ENCODE results near the gene MTG2.
A peak's percentile ranks its signal among the peaks of the same experiment; 100 is the strongest.

Gene MTG2

GRCh38 chr20:62235777-62236157, 52.9 kb downstream of the MTG2 start:
- no peak for DNase-seq

GRCh38 chr20:62236200-62236599, 53.4 kb downstream of the MTG2 start:
- DNase-seq: no peak

- DNase-seq: no peak
These were observed 54.1 kb downstream of the MTG2 start for GRCh38 chr20:62236766-62237513.

- no peak for DNase-seq
These were observed 54.6 kb downstream of the MTG2 start for GRCh38 chr20:62237514-62237800.

GRCh38 chr20:62237801-62238568, 55.2 kb downstream of the MTG2 start, which contains the start of gene OSBPL2:
OSBPL2 (plus strand) TSS chr20:62238521; CDS start chr20:62256185, 17,664 bp downstream.
- DNase-seq: peak; percentile 98 to 99

GRCh38 chr20:62238569-62239277, 55.9 kb downstream of the MTG2 start:
- DNase-seq: peak; percentile 22 to 46

- DNase-seq: no peak
These were observed 56.6 kb downstream of the MTG2 start for GRCh38 chr20:62239278-62239879.

GRCh38 chr20:62240020-62240685, 57.3 kb downstream of the MTG2 start:
- no peak for DNase-seq

- DNase-seq: no peak
These were observed 58.7 kb downstream of the MTG2 start for GRCh38 chr20:62241506-62241905.

GRCh38 chr20:62242176-62242575, 59.3 kb downstream of the MTG2 start:
- DNase-seq: no peak

GRCh38 chr20:62243106-62243505, 60.3 kb downstream of the MTG2 start:
- no peak for DNase-seq

- no peak for DNase-seq
These were observed 61.2 kb downstream of the MTG2 start for GRCh38 chr20:62243906-62244515.

GRCh38 chr20:62244644-62245108, 61.8 kb downstream of the MTG2 start:
- DNase-seq: peak in 1 of 2 experiments; percentile 61

GRCh38 chr20:62245911-62246280, 63.1 kb downstream of the MTG2 start:
- no peak for DNase-seq

GRCh38 chr20:62246431-62246830, 63.6 kb downstream of the MTG2 start:
- no peak for DNase-seq

GRCh38 chr20:62246872-62247652, 64.2 kb downstream of the MTG2 start:
- no peak for DNase-seq

- DNase-seq: no peak
These were observed 66.2 kb downstream of the MTG2 start for GRCh38 chr20:62248890-62249560.

GRCh38 chr20:62252342-62252966, 69.6 kb downstream of the MTG2 start:
- DNase-seq: no peak

Data from NCI-H2081 (cell line).